GM18520 (cell line): Measurements from ENCODE around the gene ZDHHC8.
"Not testable (repeated sequence)": the region's sequence is repeated elsewhere in the genome, so short reads cannot be mapped to it uniquely, and the experiment has no call there.

ENCODE experiments used
- ATAC-seq: cut with Tn5 transposase; IDR thresholded peaks from one replicate; pipeline ENCODE4 v1.9.1; 2021; ENCODE audit not compliant: unreplicated experiment

The ZDHHC8 gene

GRCh38 chr22:20157430-20158183 is 26.0 kb downstream of the ZDHHC8 start:
- no peak for ATAC-seq

- no peak for ATAC-seq
Observed at GRCh38 chr22:20158391-20159036, 26.9 kb downstream of the ZDHHC8 start.

GRCh38 chr22:20159076-20159475 is 27.5 kb downstream of the ZDHHC8 start:
- no peak for ATAC-seq

GRCh38 chr22:20159531-20159930 is 27.9 kb downstream of the ZDHHC8 start:
- ATAC-seq: not testable (repeated sequence)

- ATAC-seq: no peak
Observed at GRCh38 chr22:20160041-20160440, 28.4 kb downstream of the ZDHHC8 start.

GRCh38 chr22:20164863-20165262 is 33.3 kb downstream of the ZDHHC8 start:
- ATAC-seq: no peak

- ATAC-seq: no peak
Observed at GRCh38 chr22:20165421-20165820, 33.8 kb downstream of the ZDHHC8 start.

GRCh38 chr22:20165913-20166312 is 34.3 kb downstream of the ZDHHC8 start:
- ATAC-seq: no peak

- ATAC-seq: no peak
Observed at GRCh38 chr22:20166703-20167102, 35.1 kb downstream of the ZDHHC8 start.

- no peak for ATAC-seq
Observed at GRCh38 chr22:20167643-20168322, 36.2 kb downstream of the ZDHHC8 start.

- ATAC-seq: no peak
Observed at GRCh38 chr22:20169253-20169822, 37.7 kb downstream of the ZDHHC8 start.

GRCh38 chr22:20170170-20170569 is 38.6 kb downstream of the ZDHHC8 start:
- ATAC-seq: no peak

GRCh38 chr22:20171288-20172140 is 39.9 kb downstream of the ZDHHC8 start:
- no peak for ATAC-seq

- no peak for ATAC-seq
Observed at GRCh38 chr22:20172141-20172613, 40.6 kb downstream of the ZDHHC8 start.

- no peak for ATAC-seq
Observed at GRCh38 chr22:20173246-20173645, 41.6 kb downstream of the ZDHHC8 start.

- ATAC-seq: no peak
Observed at GRCh38 chr22:20173772-20174171, 42.2 kb downstream of the ZDHHC8 start.

GRCh38 chr22:20174785-20175596 is 43.4 kb downstream of the ZDHHC8 start:
- ATAC-seq: no peak

GRCh38 chr22:20175597-20175900 is 43.9 kb downstream of the ZDHHC8 start:
- no peak for ATAC-seq

- ATAC-seq: no peak
Observed at GRCh38 chr22:20176421-20177085, 44.9 kb downstream of the ZDHHC8 start.
